Natural killer cell (primary cell): ENCODE measurements around the gene SEMA7A. TPM values are rescaled to one million over a fixed set of nuclear protein-coding genes. Genes with fewer than 3 reads are reported as not detected.

Experiments used
- ATAC-seq, 3 donors: fragments of 150-1000 bp in 2 of 3; fragments of 200-7000 bp in 1 of 3; cut with Tn5 transposase; 1 replicate in 1 of 3; 2 replicates in 2 of 3; pipeline ENCODE4 v1.10.0; 2021; ENCODE audit warnings: mild to moderate bottlenecking in 2 of 3, moderate library complexity in 2 of 3
- DNase-seq, 2 donors: peaks; one replicate each; pipeline versions ENCODE4 v3.0.0 to v3.0.0-alpha.2; 2013 to 2021; ENCODE audit warnings: mixed read lengths in 1 of 2
- H3K27ac ChIP-seq: one replicate; pipeline ENCODE4 v1.5.1; 2013; ENCODE audit warnings: mild to moderate bottlenecking, low read length
- H3K27me3 ChIP-seq: one replicate; pipeline ENCODE4 v1.6.1; 2013; ENCODE audit warnings: low read length; ENCODE audit not compliant: control insufficient read depth, insufficient read depth
- H3K36me3 ChIP-seq: one replicate; pipeline ENCODE4 v1.6.1; 2013; ENCODE audit warnings: low read length; ENCODE audit not compliant: control insufficient read depth, insufficient read depth
- H3K4me1 ChIP-seq: one replicate; pipeline ENCODE4 v1.6.1; 2013; ENCODE audit warnings: low read length; ENCODE audit not compliant: control insufficient read depth, insufficient read depth
- H3K4me3 ChIP-seq: one replicate; pipeline ENCODE4 v1.5.1; 2013; ENCODE audit warnings: low read length
- H3K9me3 ChIP-seq: one replicate; pipeline ENCODE4 v1.6.1; 2013; ENCODE audit warnings: low read length; ENCODE audit not compliant: control insufficient read depth, insufficient read depth
- H3K27ac Mint-ChIP-seq, 2 donors: one replicate each; pipeline ENCODE4 v1.8.0; 2022; ENCODE audit warnings: mild to moderate bottlenecking in 2 of 2, mixed read lengths in 2 of 2, moderate library complexity in 1 of 2
- H3K27me3 Mint-ChIP-seq, 2 donors: one replicate each; pipeline ENCODE4 v1.8.0; 2022; ENCODE audit warnings: low read depth in 2 of 2, mixed read lengths in 2 of 2
- H3K36me3 Mint-ChIP-seq: one replicate; pipeline ENCODE4 v1.8.0; 2022; ENCODE audit warnings: mixed read lengths
- H3K4me1 Mint-ChIP-seq, 2 donors: one replicate each; pipeline ENCODE4 v1.8.0; 2022; ENCODE audit warnings: mixed read lengths in 2 of 2
- H3K4me3 Mint-ChIP-seq: one replicate; pipeline ENCODE4 v1.8.0; 2022; ENCODE audit warnings: mild to moderate bottlenecking, moderate library complexity, mixed read lengths
- H3K9me3 Mint-ChIP-seq, 2 donors: one replicate each; pipeline ENCODE4 v1.8.0; 2022; ENCODE audit warnings: mixed read lengths in 2 of 2
- WGBS: methylation state at CpG from one replicate; pipeline ENCODE4 v1.1.7; 2013; ENCODE audit warnings: missing lambda C conversion rate; ENCODE audit not compliant: insufficient coverage; 5-methylcytosine and 5-hydroxymethylcytosine counted together
- intact Hi-C: fragments of 100-400 bp; cut with micrococcal nuclease; formaldehyde crosslinking; loops from one replicate; pipeline ENCODE4 v1.14.2; 2022
- total RNA-seq, 4 donors: library from RNA; stranded (reverse); fragments of 120-200 nt in 1 of 4; gene quantifications; one replicate each; pipeline versions ENCODE4 v1.2.3 to v1.2.4, GENCODE V29; 2013 to 2022
- TF ChIP-seq, protein P1 (sequence below): fragments of 200-600 bp; IDR thresholded peaks from one replicate; pipeline ENCODE4 v1.8.0; 2022; ENCODE audit warnings: antibody characterized with exemption

The SEMA7A gene
- total RNA-seq, 3 donors from 2014 or later (not counting 1 experiment from before 2014, with no cell fraction given) = 4.7 to 46.2 (median 9.0) TPM

DNA sequence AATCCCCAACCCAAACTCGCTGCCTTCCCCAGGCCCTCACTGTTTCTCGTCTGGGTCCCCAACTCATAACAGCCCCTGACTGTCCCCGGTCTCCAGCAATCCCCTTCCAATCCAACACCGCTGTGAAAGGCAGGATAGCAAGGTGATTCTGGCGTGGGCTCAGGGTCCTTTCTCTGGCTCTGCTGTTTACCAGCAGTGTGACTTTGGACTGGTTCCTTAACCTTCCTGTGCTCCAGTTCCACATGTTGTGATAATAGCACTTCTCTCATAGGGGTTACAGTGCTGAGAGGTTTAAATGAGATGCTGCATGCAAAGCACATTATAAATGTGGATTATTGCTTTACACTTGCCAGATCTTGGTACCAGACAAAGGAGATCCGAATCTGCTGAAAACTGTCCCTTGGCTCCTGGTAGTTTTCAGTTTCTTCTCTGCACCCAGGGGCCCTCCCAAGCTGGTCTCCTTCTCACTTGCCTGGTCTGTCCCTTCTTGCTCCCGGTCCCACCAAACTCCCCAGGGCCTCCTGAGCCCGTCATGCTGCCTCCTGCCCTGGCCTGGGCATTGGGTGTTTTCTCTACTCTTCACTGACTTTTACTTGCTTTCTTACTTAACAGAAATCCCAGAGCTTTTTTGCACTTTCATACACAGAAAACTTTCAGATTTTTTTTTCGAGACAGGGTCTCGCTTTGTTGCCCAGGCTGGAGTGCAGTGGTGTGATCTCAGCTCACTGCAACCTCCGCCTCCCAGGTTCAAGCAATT is 39.5 kb downstream of the SEMA7A start:
- no peak for ATAC-seq
- no peak overlapping the region for H3K27ac Mint-ChIP-seq
- H3K4me3 ChIP-seq = no peak overlapping the region
- intact Hi-C loops = no loop called here
- H3K9me3 Mint-ChIP-seq = no peaks in the 10 kb centered on the region
- TF ChIP-seq, protein P1, sequence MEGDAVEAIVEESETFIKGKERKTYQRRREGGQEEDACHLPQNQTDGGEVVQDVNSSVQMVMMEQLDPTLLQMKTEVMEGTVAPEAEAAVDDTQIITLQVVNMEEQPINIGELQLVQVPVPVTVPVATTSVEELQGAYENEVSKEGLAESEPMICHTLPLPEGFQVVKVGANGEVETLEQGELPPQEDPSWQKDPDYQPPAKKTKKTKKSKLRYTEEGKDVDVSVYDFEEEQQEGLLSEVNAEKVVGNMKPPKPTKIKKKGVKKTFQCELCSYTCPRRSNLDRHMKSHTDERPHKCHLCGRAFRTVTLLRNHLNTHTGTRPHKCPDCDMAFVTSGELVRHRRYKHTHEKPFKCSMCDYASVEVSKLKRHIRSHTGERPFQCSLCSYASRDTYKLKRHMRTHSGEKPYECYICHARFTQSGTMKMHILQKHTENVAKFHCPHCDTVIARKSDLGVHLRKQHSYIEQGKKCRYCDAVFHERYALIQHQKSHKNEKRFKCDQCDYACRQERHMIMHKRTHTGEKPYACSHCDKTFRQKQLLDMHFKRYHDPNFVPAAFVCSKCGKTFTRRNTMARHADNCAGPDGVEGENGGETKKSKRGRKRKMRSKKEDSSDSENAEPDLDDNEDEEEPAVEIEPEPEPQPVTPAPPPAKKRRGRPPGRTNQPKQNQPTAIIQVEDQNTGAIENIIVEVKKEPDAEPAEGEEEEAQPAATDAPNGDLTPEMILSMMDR = no peak
- H3K27ac ChIP-seq = no peak overlapping the region
- no peaks in the 10 kb centered on the region for H3K36me3 ChIP-seq
- no peak for DNase-seq
- no peaks in the 10 kb centered on the region for H3K9me3 ChIP-seq
- 89% methylated on average over 11 of the region's 11 CpGs for WGBS
- no peaks in the 10 kb centered on the region for H3K36me3 Mint-ChIP-seq
- no peaks in the 10 kb centered on the region for H3K27me3 Mint-ChIP-seq
- H3K4me1 Mint-ChIP-seq = peaks cover 13 to 40% of the 10 kb centered on the region in 2 donors
- H3K4me3 Mint-ChIP-seq = no peak overlapping the region
- no peaks in the 10 kb centered on the region for H3K27me3 ChIP-seq
- peaks cover 54% of the 10 kb centered on the region for H3K4me1 ChIP-seq

- intact Hi-C loops = no loop called here
- H3K36me3 Mint-ChIP-seq = no peaks in the 10 kb centered on the region
- no peak for DNase-seq
- Histone ChIP-seq H3K27ac (no peak overlapping the region), H3K27me3 (no peaks in the 10 kb centered on the region), H3K9me3 (no peaks in the 10 kb centered on the region), H3K4me1 (peaks cover 46% of the 10 kb centered on the region), H3K4me3 (no peak overlapping the region), H3K36me3 (no peaks in the 10 kb centered on the region)
- H3K4me3 Mint-ChIP-seq = no peak overlapping the region
- no peak overlapping the region for H3K27ac Mint-ChIP-seq
- TF ChIP-seq, protein P1 = no peak
- no peak for ATAC-seq
- H3K9me3 Mint-ChIP-seq = no peaks in the 10 kb centered on the region
- WGBS = 94% methylated on average over 13 of the region's 13 CpGs
- peaks cover 5 to 32% of the 10 kb centered on the region in 2 donors for H3K4me1 Mint-ChIP-seq
- no peaks in the 10 kb centered on the region for H3K27me3 Mint-ChIP-seq
Observed at GRCh38 chr15:74393423-74393822, 40.3 kb downstream of the SEMA7A start.

DNA sequence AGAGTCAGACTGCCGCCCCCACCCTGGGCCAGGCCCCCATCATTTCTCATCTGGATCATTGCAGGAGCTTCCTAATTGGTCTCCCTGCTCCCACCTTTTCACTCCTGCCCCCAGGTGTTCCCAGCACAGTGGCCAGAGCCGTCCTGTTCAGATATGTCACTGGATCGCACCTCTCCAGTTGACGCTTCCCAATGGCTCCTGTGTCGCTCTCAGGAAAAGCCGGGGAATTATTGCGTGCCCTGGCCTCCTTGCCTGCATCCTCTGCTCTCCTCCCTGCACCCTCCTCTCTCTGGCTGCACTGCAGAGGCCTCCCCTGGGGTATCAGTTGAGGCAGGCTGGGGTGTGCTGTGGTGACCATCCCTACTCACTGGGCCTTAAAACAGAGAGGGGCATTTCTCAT is 40.9 kb downstream of the SEMA7A start:
- no peaks in the 10 kb centered on the region for H3K27me3 Mint-ChIP-seq
- H3K27ac ChIP-seq = no peak overlapping the region
- WGBS = 97% methylated on average over 7 of the region's 7 CpGs

More for the DNA sequence above, 40.9 kb downstream of the SEMA7A start:
- intact Hi-C loops = no loop called here
- Histone ChIP-seq H3K27me3 (no peaks in the 10 kb centered on the region), H3K36me3 (no peaks in the 10 kb centered on the region), H3K4me3 (no peak overlapping the region), H3K4me1 (peaks cover 40% of the 10 kb centered on the region), H3K9me3 (no peaks in the 10 kb centered on the region)
- Mint-ChIP-seq H3K4me1 (peaks cover 0 to 27% of the 10 kb centered on the region in 2 donors), H3K36me3 (no peaks in the 10 kb centered on the region), H3K27ac (no peak overlapping the region), H3K4me3 (no peak overlapping the region), H3K9me3 (no peaks in the 10 kb centered on the region)
- TF ChIP-seq, protein P1 = no peak
- DNase-seq (no peak), ATAC-seq (no peak)
